Activated CD8-positive, alpha-beta memory T cell treated with anti-CD3 and anti-CD28 coated beads, Interleukin-2, amount 50 U/mL, for 1 hour (primary cell): ENCODE results near the gene SPATS2L.

Source experiments
- DNase-seq: peaks from one replicate; pipeline ENCODE4 v3.0.0-alpha.2; 2020; ENCODE audit errors: extremely low read depth

The SPATS2L gene

GRCh38 chr2:200498402-200499162 lies 192.1 kb downstream of the SPATS2L start:
- DNase-seq = no peak

GRCh38 chr2:200502196-200502595 lies 195.7 kb downstream of the SPATS2L start:
- no peak for DNase-seq

GRCh38 chr2:200506679-200507078 lies 200.2 kb downstream of the SPATS2L start:
- no peak for DNase-seq

GRCh38 chr2:200507179-200507578 lies 200.7 kb downstream of the SPATS2L start:
- no peak for DNase-seq

- no peak for DNase-seq
These were observed 202.7 kb downstream of the SPATS2L start for GRCh38 chr2:200509235-200509611.

- DNase-seq = peak; percentile 70
These were observed 203.3 kb downstream of the SPATS2L start, which contains the start of gene KCTD18 for GRCh38 chr2:200509612-200510433. TSS of gene KCTD18 (minus strand) at chr2:200510068. CDS start at chr2:200507016, 3,052 bp downstream.

GRCh38 chr2:200515155-200515554 lies 208.7 kb downstream of the SPATS2L start:
- no peak for DNase-seq

GRCh38 chr2:200523158-200523557 lies 216.7 kb downstream of the SPATS2L start:
- DNase-seq = no peak

GRCh38 chr2:200523604-200524003 lies 217.1 kb downstream of the SPATS2L start:
- DNase-seq = no peak

GRCh38 chr2:200525066-200525465 lies 218.6 kb downstream of the SPATS2L start:
- no peak for DNase-seq

- DNase-seq = no peak
These were observed 219.0 kb downstream of the SPATS2L start for GRCh38 chr2:200525551-200525881.

GRCh38 chr2:200525882-200526651 lies 219.6 kb downstream of the SPATS2L start, which contains the start of gene SGO2:
TSS of gene SGO2 (plus strand) at chr2:200526207. CDS start at chr2:200532976, 6,769 bp downstream.
- DNase-seq = peak; percentile 83

- no peak for DNase-seq
These were observed 221.7 kb downstream of the SPATS2L start for GRCh38 chr2:200528228-200528627.
